AG09309 (cell line): Measurements from ENCODE around the gene MZF1.
"Not testable (repeated sequence)": the region's sequence is repeated elsewhere in the genome, so short reads cannot be mapped to it uniquely, and the experiment has no call there.

Source experiments
- DNase-seq: peaks from one replicate; pipeline ENCODE4 v3.0.0-alpha.2; 2010; ENCODE audit warnings: low read depth
- H3K4me3 ChIP-seq: 2 replicates; pipeline ENCODE4 v1.5.1; 2011; ENCODE audit warnings: mild to moderate bottlenecking, low read depth, low read length, moderate library complexity; ENCODE audit not compliant: control insufficient read depth
- TF ChIP-seq, protein P1 (sequence below): IDR thresholded peaks from 2 replicates; pipeline ENCODE4 v1.5.1; 2011; ENCODE audit warnings: mild to moderate bottlenecking, low read depth, low read length, inconsistent platforms; ENCODE audit not compliant: insufficient read depth, control insufficient read depth; ENCODE audit errors: missing control alignments

The MZF1 gene

DNA sequence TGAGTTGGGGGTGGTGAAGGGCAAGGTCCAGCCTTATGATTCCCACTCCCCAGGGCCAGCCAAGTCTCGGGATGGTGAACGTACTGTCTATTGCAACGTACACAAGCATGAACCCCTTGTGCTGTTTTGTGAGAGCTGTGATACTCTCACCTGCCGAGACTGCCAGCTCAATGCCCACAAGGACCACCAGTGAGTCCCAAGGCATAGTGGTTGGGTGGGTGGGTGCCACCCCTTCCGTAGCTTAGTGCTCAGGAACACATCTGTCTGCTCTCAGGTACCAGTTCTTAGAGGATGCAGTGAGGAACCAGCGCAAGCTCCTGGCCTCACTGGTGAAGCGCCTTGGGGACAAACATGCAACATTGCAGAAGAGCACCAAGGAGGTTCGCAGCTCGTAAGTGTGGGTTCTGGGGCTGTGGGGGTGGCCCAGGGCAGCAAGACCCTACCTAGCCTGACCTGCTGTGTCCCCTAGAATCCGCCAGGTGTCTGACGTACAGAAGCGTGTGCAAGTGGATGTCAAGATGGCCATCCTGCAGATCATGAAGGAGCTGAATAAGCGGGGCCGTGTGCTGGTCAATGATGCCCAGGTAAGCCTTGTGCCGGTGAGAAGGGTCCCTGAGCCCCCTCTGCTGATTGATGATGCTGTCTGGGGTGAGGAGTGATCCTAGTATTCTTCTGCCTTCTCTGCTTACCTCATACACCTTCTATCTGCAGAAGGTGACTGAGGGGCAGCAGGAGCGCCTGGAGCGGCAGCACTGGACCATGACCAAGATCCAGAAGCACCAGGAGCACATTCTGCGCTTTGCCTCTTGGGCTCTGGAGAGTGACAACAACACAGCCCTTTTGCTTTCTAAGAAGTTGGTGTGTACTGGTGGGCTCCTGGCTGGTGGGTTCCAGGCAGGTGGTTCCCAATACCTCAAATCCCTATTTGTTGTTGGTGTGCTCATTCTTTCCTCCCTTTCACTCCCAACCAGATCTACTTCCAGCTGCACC is 25.5 kb downstream of the MZF1 start:
- DNase-seq, result no peak
- H3K4me3 ChIP-seq, result no peak overlapping the region
- TF ChIP-seq, protein P1, sequence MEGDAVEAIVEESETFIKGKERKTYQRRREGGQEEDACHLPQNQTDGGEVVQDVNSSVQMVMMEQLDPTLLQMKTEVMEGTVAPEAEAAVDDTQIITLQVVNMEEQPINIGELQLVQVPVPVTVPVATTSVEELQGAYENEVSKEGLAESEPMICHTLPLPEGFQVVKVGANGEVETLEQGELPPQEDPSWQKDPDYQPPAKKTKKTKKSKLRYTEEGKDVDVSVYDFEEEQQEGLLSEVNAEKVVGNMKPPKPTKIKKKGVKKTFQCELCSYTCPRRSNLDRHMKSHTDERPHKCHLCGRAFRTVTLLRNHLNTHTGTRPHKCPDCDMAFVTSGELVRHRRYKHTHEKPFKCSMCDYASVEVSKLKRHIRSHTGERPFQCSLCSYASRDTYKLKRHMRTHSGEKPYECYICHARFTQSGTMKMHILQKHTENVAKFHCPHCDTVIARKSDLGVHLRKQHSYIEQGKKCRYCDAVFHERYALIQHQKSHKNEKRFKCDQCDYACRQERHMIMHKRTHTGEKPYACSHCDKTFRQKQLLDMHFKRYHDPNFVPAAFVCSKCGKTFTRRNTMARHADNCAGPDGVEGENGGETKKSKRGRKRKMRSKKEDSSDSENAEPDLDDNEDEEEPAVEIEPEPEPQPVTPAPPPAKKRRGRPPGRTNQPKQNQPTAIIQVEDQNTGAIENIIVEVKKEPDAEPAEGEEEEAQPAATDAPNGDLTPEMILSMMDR, result no peak

DNA sequence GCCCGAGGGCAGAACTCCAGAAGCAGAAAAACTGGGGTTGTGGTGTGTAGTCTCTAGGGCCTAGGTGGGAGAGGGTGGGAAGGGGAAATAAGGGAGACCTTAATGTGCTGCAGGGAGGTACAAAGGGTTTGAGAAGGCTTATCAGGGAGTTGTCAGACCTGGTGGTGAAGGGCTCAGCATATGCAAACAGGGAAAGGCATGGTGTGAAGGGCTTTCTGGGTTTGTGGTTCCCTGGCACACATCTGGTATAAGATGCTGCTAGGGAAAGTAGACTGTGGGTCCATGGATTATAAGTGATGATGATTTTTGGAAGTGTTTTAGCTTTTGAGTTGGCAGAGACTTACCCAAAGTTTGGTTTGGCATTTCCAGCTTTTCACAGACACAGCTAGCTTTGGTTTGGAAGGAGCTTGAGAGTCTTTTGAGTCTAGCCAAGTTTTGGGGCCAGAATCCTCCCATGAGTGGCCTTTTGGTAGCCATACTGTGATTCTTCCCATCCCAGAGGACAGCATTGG is 27.1 kb downstream of the MZF1 start:
- H3K4me3 ChIP-seq, result peak overlapping the region; percentile 84
- DNase-seq, result no peak
- TF ChIP-seq, protein P1, result no peak

DNA sequence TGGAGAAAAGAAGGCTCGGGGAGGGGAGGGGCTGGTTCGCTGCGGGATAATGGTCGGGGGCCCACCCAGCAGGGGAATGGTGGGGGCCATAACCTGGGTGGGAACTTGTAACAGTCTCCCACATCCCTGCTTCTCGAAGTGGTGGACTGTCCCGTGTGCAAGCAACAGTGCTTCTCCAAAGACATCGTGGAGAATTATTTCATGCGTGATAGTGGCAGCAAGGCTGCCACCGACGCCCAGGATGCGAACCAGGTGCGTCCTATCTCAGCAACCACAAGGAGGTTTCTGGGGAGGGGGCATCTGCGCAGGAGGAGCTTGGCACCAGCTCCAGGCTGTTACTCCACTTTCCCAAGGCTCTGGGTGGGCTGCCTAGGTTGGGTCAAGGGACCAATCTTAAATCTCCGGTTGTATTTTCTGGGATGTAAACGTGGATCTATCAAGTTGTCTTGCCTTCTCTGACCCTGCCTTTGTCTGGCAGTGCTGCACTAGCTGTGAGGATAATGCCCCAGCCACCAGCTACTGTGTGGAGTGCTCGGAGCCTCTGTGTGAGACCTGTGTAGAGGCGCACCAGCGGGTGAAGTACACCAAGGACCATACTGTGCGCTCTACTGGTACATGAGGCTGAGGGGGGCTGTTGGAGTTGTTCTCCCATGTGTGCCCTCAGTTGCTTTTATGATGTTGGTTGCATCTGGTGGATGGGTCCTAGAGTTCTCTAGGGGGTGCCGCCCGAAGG is 27.7 kb downstream of the MZF1 start:
- TF ChIP-seq, protein P1, result no peak
- no peak for DNase-seq
- peak overlapping the region; percentile 84 for H3K4me3 ChIP-seq

GRCh38 chr19:58544591-58545285 is 28.4 kb downstream of the MZF1 start:
- H3K4me3 ChIP-seq, result peak overlapping the region; percentile 84
- TF ChIP-seq, protein P1, result no peak
- DNase-seq, result no peak

- TF ChIP-seq, protein P1, result no peak
- peak; percentile 97 for DNase-seq
- peak within 1 kb of the TSS; percentile 84 for H3K4me3 ChIP-seq
Measured at GRCh38 chr19:58543826-58544590, 29.1 kb downstream of the MZF1 start, which contains the start of gene TRIM28. TSS of gene TRIM28 (plus strand) at chr19:58544064. CDS start at chr19:58544758, 694 bp downstream.

DNA sequence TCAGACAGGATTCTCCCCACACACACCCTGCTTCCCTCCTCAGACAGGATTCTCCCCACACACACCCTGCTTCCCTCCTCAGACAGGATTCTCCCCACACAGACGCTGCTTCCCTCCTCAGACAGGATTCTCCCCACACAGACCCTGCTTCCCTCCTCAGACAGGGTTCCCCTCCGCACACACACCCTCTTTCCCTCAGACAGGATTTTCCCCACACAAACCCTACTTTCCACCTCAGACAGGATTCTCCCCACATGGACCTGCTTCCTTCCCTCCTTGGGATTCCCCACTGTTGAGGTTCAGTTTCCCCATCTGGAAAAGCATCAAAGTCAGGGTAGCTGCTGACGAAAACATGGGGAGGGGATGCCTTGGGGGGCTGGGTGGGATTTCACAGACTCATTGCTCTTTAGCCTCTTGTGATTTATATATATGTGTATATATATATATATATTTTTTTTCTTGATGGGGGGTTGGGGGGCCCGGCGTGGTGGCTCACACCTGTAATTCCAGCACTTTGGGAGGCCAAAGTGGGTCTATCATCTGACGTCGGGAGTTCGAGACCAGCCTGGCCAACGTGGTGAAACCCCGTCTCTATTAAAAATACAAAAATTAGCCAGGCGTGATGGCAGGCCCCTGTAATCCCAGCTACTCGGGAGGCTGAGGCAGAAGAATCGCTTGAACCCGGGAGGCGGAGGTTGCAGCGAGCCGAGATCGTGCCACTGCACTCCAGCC is 30.3 kb downstream of the MZF1 start:
- not testable (repeated sequence) for DNase-seq, H3K4me3 ChIP-seq

GRCh38 chr19:58539169-58539559 is 34.0 kb downstream of the MZF1 start:
- not testable (repeated sequence) for DNase-seq, H3K4me3 ChIP-seq
